K562 (cell line): Measurements from ENCODE around the gene FAAH. TPM values are rescaled to one million over a fixed set of nuclear protein-coding genes. Genes with fewer than 3 reads are reported as not detected.

ENCODE experiments used
- CBX1 ChIP-seq: sonication (generic); IDR thresholded peaks from 2 replicates; pipeline ENCODE4 v1.6.1; 2016; ENCODE audit warnings: antibody characterized with exemption, low read depth, mild to moderate bottlenecking
- E2F8 ChIP-seq: fragments of 450-650 bp; IDR thresholded peaks from 2 replicates; pipeline ENCODE4 v1.7.1; 2018; ENCODE audit warnings: mild to moderate bottlenecking, low read depth; ENCODE audit not compliant: partially characterized antibody
- HIVEP1 ChIP-seq: fragments of 250-450 bp; sonication (Bioruptor Pico); IDR thresholded peaks from 2 replicates; pipeline ENCODE4 v1.4.0; 2020; ENCODE audit warnings: mild to moderate bottlenecking
- HNRNPUL1 ChIP-seq: fragments of 200-400 bp; formaldehyde crosslinking; IDR thresholded peaks from 2 replicates; pipeline ENCODE4 v1.6.1; 2017; ENCODE audit warnings: low read length
- KLF13 ChIP-seq: fragments of 450-650 bp; IDR thresholded peaks from 2 replicates; pipeline ENCODE4 v1.6.1; 2016; ENCODE audit warnings: missing genetic modification characterization, low read depth, mild to moderate bottlenecking, missing compliant biosample characterization, moderate library complexity, borderline replicate concordance
- MYC ChIP-seq, 2 experiments: fragments of 250-450 bp in 1 of 2; sonication (Bioruptor Pico) in 1 of 2; IDR thresholded peaks; 2 replicates each; pipeline versions ENCODE4 v1.5.1 to v1.6.1; 2012 to 2021; ENCODE audit warnings: low read depth in 2 of 2, borderline replicate concordance in 1 of 2, improper control_type of control experiment in 1 of 2, low read length in 1 of 2, mild to moderate bottlenecking in 1 of 2, moderate library complexity in 1 of 2
- NCOR1 ChIP-seq: fragments of 450-650 bp; IDR thresholded peaks from 2 replicates; pipeline ENCODE4 v1.6.1; 2016; ENCODE audit warnings: mild to moderate bottlenecking, moderate library complexity
- NR2C1 ChIP-seq, 2 experiments: fragments of 450-650 bp; IDR thresholded peaks; 2 replicates each; pipeline ENCODE4 v1.6.1; 2017; ENCODE audit warnings: mild to moderate bottlenecking in 2 of 2, antibody characterized with exemption in 1 of 2, inconsistent platforms in 1 of 2, missing compliant biosample characterization in 1 of 2, missing genetic modification characterization in 1 of 2
- PHTF2 ChIP-seq: fragments of 250-450 bp; sonication (Bioruptor Pico); IDR thresholded peaks from 2 replicates; pipeline ENCODE4 v1.5.0; 2021; ENCODE audit warnings: mild to moderate bottlenecking
- SIRT6 ChIP-seq: IDR thresholded peaks from one replicate; pipeline ENCODE4 v1.6.1; 2012; ENCODE audit warnings: low read depth, mild to moderate bottlenecking, control low read depth, inconsistent platforms, low read length, moderate library complexity
- SMARCA4 ChIP-seq: fragments of 450-650 bp; IDR thresholded peaks from 2 replicates; pipeline ENCODE4 v1.6.1; 2016
- SUPT5H ChIP-seq: fragments of 450-650 bp; IDR thresholded peaks from 2 replicates; pipeline ENCODE4 v1.6.1; 2016
- TAL1 ChIP-seq: fragments of 450-650 bp; IDR thresholded peaks from 2 replicates; pipeline ENCODE4 v1.6.1; 2016; ENCODE audit warnings: mild to moderate bottlenecking
- TARDBP ChIP-seq: fragments of 450-650 bp; IDR thresholded peaks from 2 replicates; pipeline ENCODE4 v1.6.1; 2016
- TRIM28 ChIP-seq: fragments of 450-650 bp; IDR thresholded peaks from 2 replicates; pipeline ENCODE4 v1.6.1; 2017
- XRCC4 ChIP-seq: IDR thresholded peaks from one replicate; pipeline ENCODE4 v1.6.1; 2011; ENCODE audit not compliant: insufficient read depth, insufficient read length; ENCODE audit errors: extremely low read depth
- ZBTB7A ChIP-seq: IDR thresholded peaks from 2 replicates; pipeline ENCODE4 v1.6.1; 2011; ENCODE audit warnings: low read depth, mild to moderate bottlenecking, low read length, moderate library complexity, borderline replicate concordance; ENCODE audit not compliant: control insufficient read depth
- ZNF143 ChIP-seq: sonication (generic); formaldehyde crosslinking; IDR thresholded peaks from 2 replicates; pipeline ENCODE4 v1.9.0; 2022; ENCODE audit warnings: mild to moderate bottlenecking, missing genetic modification reagents
- ZNF280B ChIP-seq: fragments of 250-450 bp; sonication (Bioruptor Pico); IDR thresholded peaks from 2 replicates; pipeline ENCODE4 v1.5.1; 2021; ENCODE audit warnings: mild to moderate bottlenecking
- ZNF561 ChIP-seq: fragments of 450-650 bp; formaldehyde crosslinking; conservative IDR thresholded peaks from 2 replicates; pipeline ENCODE4 v1.4.0; 2020; ENCODE audit warnings: mild to moderate bottlenecking, moderate library complexity
- ZNF583 ChIP-seq: fragments of 250-450 bp; sonication (Bioruptor Pico); IDR thresholded peaks from 2 replicates; pipeline ENCODE4 v1.4.0; 2020
- ZSCAN29 ChIP-seq: fragments of 450-650 bp; IDR thresholded peaks from 2 replicates; pipeline ENCODE4 v1.6.1; 2017
- polyA plus RNA-seq, 8 experiments: library from polyadenylated mRNA; depleted of rRNA in 4 of 8; stranded (reverse) in 5 of 8; unstranded in 3 of 8; fragments of >200 nt; fragmentation: Nextera tagmentation in 2 of 8; fragmentation: Illumina TruSeq in 1 of 8; extraction: Ambion mirVana in 2 of 8; extraction: Trizol in 1 of 8; gene quantifications; 2 replicates each; pipeline versions ENCODE4 v1.2.1 to v1.2.3, GENCODE V29; 2011 to 2014; ENCODE audit warnings: inconsistent platforms in 1 of 8, missing spikeins in 1 of 8
- total RNA-seq, 7 experiments: library from RNA; depleted of rRNA in 6 of 7; stranded (reverse); fragments of >200 nt in 6 of 7; fragmentation: Illumina TruSeq in 2 of 7; extraction: Trizol in 2 of 7; gene quantifications; 2 replicates each; pipeline versions ENCODE4 v1.2.1 to v1.2.3, GENCODE V29; 2011 to 2021; ENCODE audit warnings: low replicate concordance in 1 of 7
- TF ChIP-seq, protein P1 (sequence below): sonication (generic); formaldehyde crosslinking; IDR thresholded peaks from 2 replicates; pipeline ENCODE4 v1.8.1; 2023; ENCODE audit warnings: mild to moderate bottlenecking, missing genetic modification reagents
- TF ChIP-seq, protein P2 (sequence below): fragments of 450-650 bp; IDR thresholded peaks from 2 replicates; pipeline ENCODE4 v1.6.1; 2016; ENCODE audit warnings: missing biosample characterization, missing genetic modification characterization

Gene FAAH
- total and polyA plus RNA-seq, 9 of the 15 experiments (the other 6 are each of a cell fraction or from before 2014, with no cell fraction given), result 0.06 to 1.1 (median 0.32) TPM

DNA sequence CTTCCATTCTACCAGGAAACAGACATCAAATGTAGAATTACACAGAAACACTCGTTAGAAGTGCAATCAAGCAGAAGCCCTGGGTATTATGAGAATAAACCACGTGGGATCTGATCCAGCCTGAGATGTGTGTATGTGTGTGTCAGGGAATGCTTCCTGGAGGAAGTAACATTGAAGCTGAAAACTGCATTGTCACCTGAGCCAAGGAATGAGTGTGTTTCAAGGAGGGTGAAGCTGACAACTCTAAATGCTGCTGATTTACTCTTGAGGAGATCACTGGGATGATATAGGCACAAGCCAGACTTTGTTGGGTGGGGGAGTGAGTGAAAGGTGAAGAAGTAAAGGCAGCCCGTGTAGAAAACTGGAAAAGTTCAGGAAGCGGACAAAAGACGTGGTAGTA is 27.6 kb downstream of the FAAH start (continued):
- TF ChIP-seq, protein P1, sequence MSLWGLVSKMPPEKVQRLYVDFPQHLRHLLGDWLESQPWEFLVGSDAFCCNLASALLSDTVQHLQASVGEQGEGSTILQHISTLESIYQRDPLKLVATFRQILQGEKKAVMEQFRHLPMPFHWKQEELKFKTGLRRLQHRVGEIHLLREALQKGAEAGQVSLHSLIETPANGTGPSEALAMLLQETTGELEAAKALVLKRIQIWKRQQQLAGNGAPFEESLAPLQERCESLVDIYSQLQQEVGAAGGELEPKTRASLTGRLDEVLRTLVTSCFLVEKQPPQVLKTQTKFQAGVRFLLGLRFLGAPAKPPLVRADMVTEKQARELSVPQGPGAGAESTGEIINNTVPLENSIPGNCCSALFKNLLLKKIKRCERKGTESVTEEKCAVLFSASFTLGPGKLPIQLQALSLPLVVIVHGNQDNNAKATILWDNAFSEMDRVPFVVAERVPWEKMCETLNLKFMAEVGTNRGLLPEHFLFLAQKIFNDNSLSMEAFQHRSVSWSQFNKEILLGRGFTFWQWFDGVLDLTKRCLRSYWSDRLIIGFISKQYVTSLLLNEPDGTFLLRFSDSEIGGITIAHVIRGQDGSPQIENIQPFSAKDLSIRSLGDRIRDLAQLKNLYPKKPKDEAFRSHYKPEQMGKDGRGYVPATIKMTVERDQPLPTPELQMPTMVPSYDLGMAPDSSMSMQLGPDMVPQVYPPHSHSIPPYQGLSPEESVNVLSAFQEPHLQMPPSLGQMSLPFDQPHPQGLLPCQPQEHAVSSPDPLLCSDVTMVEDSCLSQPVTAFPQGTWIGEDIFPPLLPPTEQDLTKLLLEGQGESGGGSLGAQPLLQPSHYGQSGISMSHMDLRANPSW (CRISPR knock-in tag), result no peak
- TF ChIP-seq NCOR1 (peak; percentile 40; the same call in 1 of the 2 replicates), ZBTB7A (no peak), TRIM28 (0 out of 2 replicates have a peak, but pooled peaks have one; percentile 14), XRCC4 (no peak), ZSCAN29 (no peak), HIVEP1 (CRISPR knock-in tag) (no peak), ZNF280B (CRISPR knock-in tag) (no peak), SMARCA4 (peak; percentile 80), ZNF143 (no peak), ZNF561 (no peak), E2F8 (peak; percentile 41), ZNF583 (CRISPR knock-in tag) (no peak), SIRT6 (no peak), TAL1 (0 out of 2 replicates have a peak, but pooled peaks have one; percentile 6), KLF13 (tag) (no peak), HNRNPUL1 (no peak), CBX1 (no peak), MYC (IDR thresholded peaks at IDR 0.05; ENCODE audit: low read depth, low read length) (peak; percentile 71; the same call in 1 of the 2 replicates), MYC (CRISPR knock-in tag; IDR thresholded peaks at IDR 0.05; ENCODE audit: borderline replicate concordance, low read depth) (no peak), PHTF2 (CRISPR knock-in tag) (no peak), SUPT5H (no peak), TARDBP (no peak), NR2C1 (IDR thresholded peaks at IDR 0.05) (no peak), NR2C1 (tag; IDR thresholded peaks at IDR 0.05) (no peak)
- TF ChIP-seq, protein P2, sequence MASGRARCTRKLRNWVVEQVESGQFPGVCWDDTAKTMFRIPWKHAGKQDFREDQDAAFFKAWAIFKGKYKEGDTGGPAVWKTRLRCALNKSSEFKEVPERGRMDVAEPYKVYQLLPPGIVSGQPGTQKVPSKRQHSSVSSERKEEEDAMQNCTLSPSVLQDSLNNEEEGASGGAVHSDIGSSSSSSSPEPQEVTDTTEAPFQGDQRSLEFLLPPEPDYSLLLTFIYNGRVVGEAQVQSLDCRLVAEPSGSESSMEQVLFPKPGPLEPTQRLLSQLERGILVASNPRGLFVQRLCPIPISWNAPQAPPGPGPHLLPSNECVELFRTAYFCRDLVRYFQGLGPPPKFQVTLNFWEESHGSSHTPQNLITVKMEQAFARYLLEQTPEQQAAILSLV (tag), result no peak
